ENCODE results near the gene PPP2R2C.

DNA sequence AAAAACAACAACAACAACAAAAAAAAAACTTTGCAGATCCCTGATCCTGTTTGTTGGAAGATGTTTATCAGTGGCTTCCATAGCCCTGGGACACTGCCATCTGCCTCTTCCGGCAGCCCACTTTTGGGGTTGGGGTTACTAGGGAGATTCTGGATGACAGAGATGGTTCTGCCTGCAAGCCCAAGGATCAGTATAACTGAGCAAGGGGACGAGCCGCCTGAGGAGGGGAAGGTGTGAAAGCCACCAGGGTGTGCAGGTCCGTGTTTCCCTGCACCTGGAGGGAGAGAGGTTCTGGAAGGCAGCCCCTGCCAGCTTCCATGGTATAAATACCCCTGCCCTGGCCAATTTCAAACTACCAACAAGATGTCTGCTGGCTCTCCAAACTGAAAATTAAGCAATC is 41.5 kb downstream of the PPP2R2C start:
- TF ChIP-seq, protein P1, sequence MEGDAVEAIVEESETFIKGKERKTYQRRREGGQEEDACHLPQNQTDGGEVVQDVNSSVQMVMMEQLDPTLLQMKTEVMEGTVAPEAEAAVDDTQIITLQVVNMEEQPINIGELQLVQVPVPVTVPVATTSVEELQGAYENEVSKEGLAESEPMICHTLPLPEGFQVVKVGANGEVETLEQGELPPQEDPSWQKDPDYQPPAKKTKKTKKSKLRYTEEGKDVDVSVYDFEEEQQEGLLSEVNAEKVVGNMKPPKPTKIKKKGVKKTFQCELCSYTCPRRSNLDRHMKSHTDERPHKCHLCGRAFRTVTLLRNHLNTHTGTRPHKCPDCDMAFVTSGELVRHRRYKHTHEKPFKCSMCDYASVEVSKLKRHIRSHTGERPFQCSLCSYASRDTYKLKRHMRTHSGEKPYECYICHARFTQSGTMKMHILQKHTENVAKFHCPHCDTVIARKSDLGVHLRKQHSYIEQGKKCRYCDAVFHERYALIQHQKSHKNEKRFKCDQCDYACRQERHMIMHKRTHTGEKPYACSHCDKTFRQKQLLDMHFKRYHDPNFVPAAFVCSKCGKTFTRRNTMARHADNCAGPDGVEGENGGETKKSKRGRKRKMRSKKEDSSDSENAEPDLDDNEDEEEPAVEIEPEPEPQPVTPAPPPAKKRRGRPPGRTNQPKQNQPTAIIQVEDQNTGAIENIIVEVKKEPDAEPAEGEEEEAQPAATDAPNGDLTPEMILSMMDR (conservative IDR thresholded peaks at IDR 0.05; ENCODE audit: low read length) = no peak
- TF ChIP-seq EZH2phosphoT487 (IDR thresholded peaks at IDR 0.05; ENCODE audit: borderline replicate concordance, low read depth, low read length) = no peak

Measured in OCI-LY7 (cell line).